Measurements from ENCODE around the gene SEPTIN2. TPM values are rescaled to one million over a fixed set of nuclear protein-coding genes. Genes with fewer than 3 reads are reported as not detected.
"Not testable (repeated sequence)": the region's sequence is repeated elsewhere in the genome, so short reads cannot be mapped to it uniquely, and the experiment has no call there.

The SEPTIN2 gene
- total RNA-seq, 1 donor from 2014 or later, result 466 TPM

DNA sequence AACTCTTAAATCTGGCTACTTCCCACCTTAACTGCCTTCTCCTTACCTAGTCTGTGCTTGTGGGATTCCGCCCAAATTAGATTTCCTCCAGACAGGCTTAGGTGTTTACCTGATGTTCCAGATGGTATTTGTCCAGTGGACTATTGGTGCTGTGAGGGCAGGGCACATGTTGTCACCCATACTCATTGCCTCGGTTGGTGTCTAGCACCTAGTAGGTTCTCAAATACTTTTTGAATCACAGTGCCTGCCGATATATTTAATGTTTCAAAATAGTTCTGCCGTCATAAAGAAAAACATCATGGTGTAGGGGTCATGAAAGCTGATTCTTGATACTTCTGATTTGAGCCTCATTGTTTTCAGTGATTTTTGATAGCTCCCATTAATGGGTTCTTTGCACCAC lies 1.1 kb downstream of the SEPTIN2 start:
- H3K4me1 Mint-ChIP-seq, result peaks cover 64% of the 10 kb centered on the region

DNA sequence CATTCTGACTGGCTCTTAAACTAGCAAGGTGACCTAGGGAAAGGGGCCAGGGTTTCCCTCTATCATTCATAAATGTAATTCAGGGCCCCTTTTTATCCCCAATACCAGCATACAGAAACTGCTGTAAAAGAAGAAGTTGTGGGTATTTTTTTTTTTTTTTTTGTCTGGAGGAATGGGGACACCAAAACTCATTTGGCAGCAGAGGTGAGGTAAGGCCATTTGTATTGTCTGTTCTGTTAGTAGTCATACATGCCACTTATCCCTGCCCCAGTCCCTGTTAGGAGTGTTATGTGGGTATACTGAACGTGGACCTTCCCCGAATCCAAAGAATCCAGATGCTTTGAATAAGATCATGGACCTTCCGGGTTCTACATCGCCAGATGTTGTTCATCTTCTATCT lies 1.7 kb downstream of the SEPTIN2 start:
- no peak overlapping the region for H3K27ac Mint-ChIP-seq (ENCODE audit: unreplicated experiment)
- peaks cover 5% of the 10 kb centered on the region for H3K36me3 Mint-ChIP-seq (ENCODE audit: low read depth)
- no peak for DNase-seq (ENCODE audit: low read depth, low spot score)
- TF ChIP-seq, protein P1, sequence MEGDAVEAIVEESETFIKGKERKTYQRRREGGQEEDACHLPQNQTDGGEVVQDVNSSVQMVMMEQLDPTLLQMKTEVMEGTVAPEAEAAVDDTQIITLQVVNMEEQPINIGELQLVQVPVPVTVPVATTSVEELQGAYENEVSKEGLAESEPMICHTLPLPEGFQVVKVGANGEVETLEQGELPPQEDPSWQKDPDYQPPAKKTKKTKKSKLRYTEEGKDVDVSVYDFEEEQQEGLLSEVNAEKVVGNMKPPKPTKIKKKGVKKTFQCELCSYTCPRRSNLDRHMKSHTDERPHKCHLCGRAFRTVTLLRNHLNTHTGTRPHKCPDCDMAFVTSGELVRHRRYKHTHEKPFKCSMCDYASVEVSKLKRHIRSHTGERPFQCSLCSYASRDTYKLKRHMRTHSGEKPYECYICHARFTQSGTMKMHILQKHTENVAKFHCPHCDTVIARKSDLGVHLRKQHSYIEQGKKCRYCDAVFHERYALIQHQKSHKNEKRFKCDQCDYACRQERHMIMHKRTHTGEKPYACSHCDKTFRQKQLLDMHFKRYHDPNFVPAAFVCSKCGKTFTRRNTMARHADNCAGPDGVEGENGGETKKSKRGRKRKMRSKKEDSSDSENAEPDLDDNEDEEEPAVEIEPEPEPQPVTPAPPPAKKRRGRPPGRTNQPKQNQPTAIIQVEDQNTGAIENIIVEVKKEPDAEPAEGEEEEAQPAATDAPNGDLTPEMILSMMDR (conservative IDR thresholded peaks at IDR 0.05), result no peak
- peak overlapping the region; percentile 100 for H3K4me3 Mint-ChIP-seq
- H3K27me3 Mint-ChIP-seq (ENCODE audit: low read depth), result peaks cover 2% of the 10 kb centered on the region
- peaks cover 64% of the 10 kb centered on the region for H3K4me1 Mint-ChIP-seq
- H3K9me3 Mint-ChIP-seq, result no peaks in the 10 kb centered on the region

More for the DNA sequence above, 1.1 kb downstream of the SEPTIN2 start:
- peak overlapping the region; percentile 100 for H3K27ac Mint-ChIP-seq (ENCODE audit: unreplicated experiment)
- no peak for DNase-seq (ENCODE audit: low read depth, low spot score)
- peaks cover 5% of the 10 kb centered on the region for H3K36me3 Mint-ChIP-seq (ENCODE audit: low read depth)
- H3K27me3 Mint-ChIP-seq (ENCODE audit: low read depth), result peaks cover 2% of the 10 kb centered on the region
- no peaks in the 10 kb centered on the region for H3K9me3 Mint-ChIP-seq
- peak overlapping the region; percentile 100 for H3K4me3 Mint-ChIP-seq
- TF ChIP-seq, protein P1 (conservative IDR thresholded peaks at IDR 0.05), result no peak

DNA sequence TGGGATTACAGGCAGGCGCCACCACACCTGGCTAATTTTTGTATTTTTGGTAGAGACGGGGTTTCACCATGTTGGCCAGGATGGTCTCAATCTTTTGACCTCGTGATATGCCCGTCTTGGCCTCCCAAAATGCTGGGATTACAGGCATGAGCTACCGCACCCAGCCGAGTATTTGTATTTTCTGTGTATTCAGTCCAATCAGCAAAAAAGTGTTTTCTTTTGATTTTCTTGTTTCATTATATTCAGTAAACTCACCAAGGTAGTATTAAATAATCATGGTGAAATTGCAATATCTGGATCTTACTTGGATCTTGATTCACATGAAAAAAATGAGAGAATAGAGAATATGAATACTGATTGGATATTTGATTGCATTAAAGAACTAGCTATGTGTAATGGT lies 3.1 kb downstream of the SEPTIN2 start:
- not testable (repeated sequence) for DNase-seq (ENCODE audit: low read depth, low spot score)

DNA sequence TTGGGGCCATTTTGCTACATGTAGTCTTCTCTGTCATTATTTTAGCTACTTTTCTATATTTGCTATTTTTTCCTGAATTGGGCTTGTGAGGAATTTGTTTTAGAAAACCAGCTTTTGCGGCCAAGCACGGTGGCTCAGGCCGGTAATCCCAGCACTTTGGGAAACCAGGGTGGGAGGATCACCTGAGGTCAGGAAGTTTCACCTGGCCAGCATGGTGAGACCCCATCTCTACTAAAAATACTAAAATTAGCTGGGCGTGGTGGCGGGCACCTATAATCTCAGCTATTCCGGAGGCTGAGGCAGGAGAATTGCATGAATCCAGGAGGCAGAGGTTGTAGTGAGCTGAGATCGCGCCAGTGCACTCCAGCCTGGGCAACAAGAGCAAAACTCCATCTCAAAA lies 4.7 kb downstream of the SEPTIN2 start:
- no peaks in the 10 kb centered on the region for H3K9me3 Mint-ChIP-seq
- H3K27me3 Mint-ChIP-seq (ENCODE audit: low read depth), result no peaks in the 10 kb centered on the region
- TF ChIP-seq, protein P1 (conservative IDR thresholded peaks at IDR 0.05), result no peak
- peaks cover 7% of the 10 kb centered on the region for H3K36me3 Mint-ChIP-seq (ENCODE audit: low read depth)
- H3K4me3 Mint-ChIP-seq, result peak overlapping the region; percentile 56
- peaks cover 60% of the 10 kb centered on the region for H3K4me1 Mint-ChIP-seq
- H3K27ac Mint-ChIP-seq (ENCODE audit: unreplicated experiment), result no peak overlapping the region
- DNase-seq (ENCODE audit: low read depth, low spot score), result no peak

More for the DNA sequence above, 3.1 kb downstream of the SEPTIN2 start:
- H3K4me1 Mint-ChIP-seq, result peaks cover 65% of the 10 kb centered on the region
- peak overlapping the region; percentile 100 for H3K4me3 Mint-ChIP-seq
- not testable (repeated sequence) for H3K27ac Mint-ChIP-seq (ENCODE audit: unreplicated experiment); H3K27me3 Mint-ChIP-seq (ENCODE audit: low read depth); H3K36me3 Mint-ChIP-seq (ENCODE audit: low read depth); H3K9me3 Mint-ChIP-seq

DNA sequence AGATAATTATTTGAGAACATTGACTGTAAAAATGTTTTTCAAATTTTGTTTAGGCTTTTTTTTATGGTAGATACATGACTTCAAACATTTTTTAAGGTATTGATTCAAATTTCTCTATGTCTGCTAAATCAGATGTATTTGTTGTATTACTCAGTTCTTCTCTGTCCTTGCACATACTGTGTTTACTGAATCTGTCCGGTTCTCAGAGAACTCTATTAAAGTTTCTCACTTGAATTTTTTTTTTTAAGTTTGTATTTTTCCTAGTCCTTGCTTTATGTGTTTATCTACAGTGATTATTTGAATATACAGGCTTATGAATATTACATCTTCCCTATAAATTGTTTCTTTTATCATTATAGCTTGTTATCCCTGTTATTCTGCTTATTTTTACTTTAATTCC lies 5.3 kb downstream of the SEPTIN2 start:
- Mint-ChIP-seq H3K27me3 (ENCODE audit: low read depth) (no peaks in the 10 kb centered on the region), H3K4me1 (peaks cover 60% of the 10 kb centered on the region), H3K27ac (ENCODE audit: unreplicated experiment) (no peak overlapping the region), H3K36me3 (ENCODE audit: low read depth) (peaks cover 7% of the 10 kb centered on the region), H3K4me3 (peak overlapping the region; percentile 38), H3K9me3 (no peaks in the 10 kb centered on the region)
- no peak for DNase-seq (ENCODE audit: low read depth, low spot score)
- TF ChIP-seq, protein P1 (conservative IDR thresholded peaks at IDR 0.05), result no peak

DNA sequence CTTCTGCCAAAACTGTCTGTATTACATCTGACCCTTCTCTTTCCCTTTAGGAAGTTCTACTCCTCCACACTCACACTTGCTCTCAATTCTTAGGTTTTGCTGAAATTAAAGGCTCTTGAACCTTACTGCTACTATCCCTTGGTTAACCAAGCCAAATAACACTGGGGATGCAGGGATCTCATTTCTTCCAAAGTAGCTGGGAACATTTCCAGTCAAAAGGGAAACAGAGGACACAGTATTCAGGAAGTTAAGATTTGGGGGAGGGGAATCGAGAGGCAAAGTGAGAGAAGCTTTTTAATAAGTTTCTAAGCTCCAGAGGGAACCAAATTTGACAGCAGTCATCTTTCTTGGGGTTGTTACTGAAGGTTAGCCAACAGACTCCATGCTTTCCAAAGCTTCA lies 6.2 kb downstream of the SEPTIN2 start:
- Mint-ChIP-seq H3K27ac (ENCODE audit: unreplicated experiment) (no peak overlapping the region), H3K4me1 (peaks cover 58% of the 10 kb centered on the region), H3K9me3 (no peaks in the 10 kb centered on the region), H3K36me3 (ENCODE audit: low read depth) (peaks cover 7% of the 10 kb centered on the region), H3K27me3 (ENCODE audit: low read depth) (no peaks in the 10 kb centered on the region), H3K4me3 (no peak overlapping the region)
- DNase-seq (ENCODE audit: low read depth, low spot score), result no peak
- TF ChIP-seq, protein P1 (conservative IDR thresholded peaks at IDR 0.05), result no peak

Measured in neural crest cell (in vitro differentiated cells).